Measurements from ENCODE around the gene CNPY4.

Gene CNPY4

GRCh38 chr7:100148559-100149328 lies 29.3 kb downstream of the CNPY4 start, which contains the start of gene LAMTOR4:
Gene LAMTOR4, plus strand, starts transcription at chr7:100148918. Its CDS starts 55 bp downstream, at chr7:100148973.
- peak; percentile 99 for DNase-seq (ENCODE audit: low read depth)

DNA sequence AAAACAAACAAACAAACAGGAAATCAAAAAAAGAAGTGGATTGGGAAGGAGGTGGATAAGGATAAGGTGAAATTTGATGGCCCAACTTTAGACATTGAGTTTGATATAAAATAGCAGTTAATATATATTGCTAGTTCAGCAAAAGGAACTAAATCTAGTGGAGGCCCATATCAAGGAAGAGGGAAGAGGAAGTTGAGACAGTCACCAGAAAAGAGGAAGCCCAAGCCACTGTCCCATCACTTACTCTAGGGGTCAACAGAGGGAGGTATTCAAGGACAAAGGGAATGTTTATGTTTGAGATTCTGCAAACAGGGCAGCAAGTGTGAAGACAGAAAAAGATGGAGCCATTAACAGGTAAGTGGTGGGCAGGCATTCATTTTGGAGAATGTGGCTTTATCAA lies 33.0 kb downstream of the CNPY4 start:
- no peak for DNase-seq (ENCODE audit: low read depth)

GRCh38 chr7:100152937-100153666 lies 33.7 kb downstream of the CNPY4 start:
- DNase-seq (ENCODE audit: low read depth) = no peak

GRCh38 chr7:100153708-100154535 lies 34.5 kb downstream of the CNPY4 start:
- no peak for DNase-seq (ENCODE audit: low read depth)

DNA sequence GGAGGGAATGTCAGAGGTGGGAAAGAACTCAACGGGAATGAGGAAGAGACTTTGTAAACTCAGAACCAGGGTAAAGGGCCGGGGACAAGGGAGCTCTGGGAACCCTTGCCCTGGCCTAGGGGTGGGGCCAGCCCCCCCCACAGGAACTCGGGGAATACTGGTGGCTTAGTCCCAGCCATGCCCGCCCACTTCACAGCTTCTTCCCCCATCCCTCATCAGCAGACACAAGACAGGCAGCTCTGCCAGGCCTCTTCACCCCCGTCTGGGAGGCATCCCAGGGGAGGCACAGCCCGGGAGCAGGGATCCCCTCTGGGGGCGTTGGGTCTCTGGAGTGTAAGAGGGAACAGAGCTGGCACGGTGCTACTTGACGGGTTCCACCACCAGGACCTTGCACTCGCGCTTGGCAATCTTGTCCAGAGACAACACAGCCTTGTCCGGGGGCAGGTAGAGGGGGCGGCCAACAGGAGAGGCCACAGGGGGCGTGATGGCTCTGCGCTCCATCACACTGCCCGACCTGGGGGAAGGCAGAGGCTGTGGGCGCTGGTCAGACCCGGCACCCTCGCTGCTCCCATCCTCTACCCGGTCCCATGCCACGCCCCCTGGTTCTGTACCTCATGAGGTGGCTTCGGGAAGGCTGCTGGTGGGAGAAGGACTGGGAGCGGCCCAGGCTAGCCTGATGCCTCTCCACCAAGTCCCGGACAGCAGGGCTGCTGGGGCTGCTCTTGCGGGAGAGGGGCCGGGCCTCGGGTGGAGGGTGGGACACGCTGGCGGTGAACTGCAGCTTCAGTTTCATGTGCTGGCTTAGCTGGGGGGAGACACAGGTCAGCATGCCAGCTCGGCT lies 35.4 kb downstream of the CNPY4 start:
- DNase-seq (ENCODE audit: low read depth) = no peak

- DNase-seq (ENCODE audit: low read depth) = no peak
Observed at GRCh38 chr7:100155553-100156317, 36.3 kb downstream of the CNPY4 start.

- no peak for DNase-seq (ENCODE audit: low read depth)
Observed at GRCh38 chr7:100156331-100157068, 37.1 kb downstream of the CNPY4 start.

GRCh38 chr7:100157069-100157333 lies 37.6 kb downstream of the CNPY4 start:
- no peak for DNase-seq (ENCODE audit: low read depth)

GRCh38 chr7:100157334-100158228 lies 38.1 kb downstream of the CNPY4 start:
- peak; percentile 63 for DNase-seq (ENCODE audit: low read depth)

DNA sequence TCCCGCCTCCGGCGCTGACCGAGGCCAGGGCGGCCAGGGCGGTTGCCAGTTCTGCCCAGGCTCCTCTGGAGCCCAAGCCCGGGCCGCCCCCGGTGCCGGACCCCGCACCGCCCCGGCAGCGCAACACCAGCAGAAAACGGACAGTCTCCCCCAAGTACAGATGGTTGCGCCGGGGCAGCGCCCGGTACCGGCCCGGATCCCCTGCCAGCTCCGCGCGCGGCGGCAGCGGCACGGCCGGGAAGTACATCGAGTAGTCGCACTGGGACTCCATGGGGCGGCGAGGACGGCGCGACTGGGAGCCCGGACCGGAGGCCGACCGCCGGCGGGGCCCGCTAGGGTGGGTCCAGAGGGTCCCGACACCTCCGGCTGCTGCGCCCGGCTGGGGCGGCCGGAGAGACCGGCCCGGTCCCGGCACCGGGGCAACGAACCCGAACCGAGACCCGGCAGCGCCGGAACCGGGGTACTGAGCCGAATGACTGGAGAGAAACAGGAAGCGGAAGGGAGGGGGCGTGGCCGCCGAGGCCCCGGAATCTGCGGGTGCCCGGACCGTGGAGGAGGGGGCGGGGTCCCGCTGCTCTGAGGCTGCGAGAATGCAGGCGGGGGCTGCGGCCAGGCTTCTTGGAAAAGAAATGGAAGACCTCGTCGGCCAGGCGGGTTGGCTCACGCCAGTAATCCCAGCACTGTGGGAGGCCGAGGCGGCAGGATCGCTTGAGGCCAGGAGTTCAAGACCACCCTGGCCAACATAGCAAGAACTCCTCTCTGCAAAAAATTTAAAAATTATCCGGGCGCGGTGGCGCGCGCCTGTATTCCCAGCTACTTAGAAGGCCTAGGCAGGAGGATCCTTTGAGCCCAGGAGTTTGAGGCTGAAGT lies 39.0 kb downstream of the CNPY4 start, which contains the start of gene TRAPPC14:
TRAPPC14 (minus strand) TSS at position 495 of the 870 bp plus-strand sequence; CDS start at position 271, 224 bp downstream.
- peak; percentile 86 for DNase-seq (ENCODE audit: low read depth)

- DNase-seq (ENCODE audit: low read depth) = no peak
Observed at GRCh38 chr7:100159099-100159623, 39.7 kb downstream of the CNPY4 start.

DNA sequence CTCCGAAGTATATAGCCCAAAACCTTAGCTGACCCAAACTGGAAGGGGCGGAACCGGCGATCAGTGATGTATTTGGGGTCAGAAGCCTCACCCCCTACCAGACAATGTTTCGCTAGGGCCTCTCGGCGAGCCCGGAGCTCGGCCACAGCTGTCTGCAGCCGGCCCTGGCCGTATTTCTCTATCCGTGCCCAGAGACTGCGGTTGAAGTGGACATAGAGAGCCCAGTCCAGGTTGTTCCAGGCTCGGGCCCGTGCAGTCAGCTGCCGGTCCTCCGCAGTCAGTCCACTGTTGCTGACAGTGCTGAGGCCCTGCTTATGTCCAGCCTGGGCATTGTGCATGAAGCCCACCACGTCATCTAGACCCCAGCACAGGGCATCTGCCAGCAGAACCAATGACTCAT lies 40.6 kb downstream of the CNPY4 start:
- no peak for DNase-seq (ENCODE audit: low read depth)

DNA sequence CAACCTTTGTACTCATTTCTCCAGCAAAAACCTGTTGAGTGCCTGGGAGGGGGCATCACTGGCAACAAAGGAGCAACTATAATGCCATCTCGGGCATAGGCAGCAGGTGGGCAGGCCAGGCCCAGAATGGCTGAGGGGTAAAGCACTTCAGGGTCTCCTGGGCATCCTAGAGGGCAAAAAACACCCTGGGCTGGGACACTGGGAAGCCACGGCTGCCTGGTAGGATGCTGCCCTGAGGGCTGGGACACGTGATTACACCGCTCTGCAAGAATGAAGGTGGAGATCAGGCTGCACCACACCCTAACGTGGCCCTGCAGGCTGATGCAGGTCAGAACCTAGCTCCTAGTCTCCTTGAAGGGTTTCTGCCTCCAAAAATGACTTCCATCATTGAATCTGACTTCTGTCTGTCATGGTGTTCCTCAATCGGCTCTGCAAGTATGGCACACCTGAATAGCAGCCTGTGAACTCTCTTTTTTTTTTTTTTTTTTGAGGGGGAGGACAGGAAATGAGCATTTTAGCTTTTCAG lies 43.6 kb downstream of the CNPY4 start:
- peak; percentile 21 for DNase-seq (ENCODE audit: low read depth)

DNA sequence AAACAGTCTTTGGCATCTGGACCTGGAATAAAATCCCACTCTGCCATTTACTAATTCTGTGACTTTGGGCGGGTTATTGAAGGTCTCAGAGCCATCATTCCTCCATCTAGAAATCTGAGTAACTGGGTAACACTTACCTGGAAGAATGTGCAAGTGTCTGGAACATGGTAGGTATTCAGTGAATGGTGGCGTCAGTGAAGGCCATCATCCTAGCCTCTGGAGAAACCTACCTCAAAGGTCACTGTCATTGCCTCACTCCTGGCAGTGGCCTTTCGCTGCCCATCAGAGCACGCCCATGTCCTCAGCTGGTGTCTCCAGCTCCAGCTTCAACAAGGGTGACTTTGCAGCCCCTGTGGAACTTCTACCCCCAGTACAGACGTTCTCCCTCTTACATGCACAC lies 44.4 kb downstream of the CNPY4 start:
- no peak for DNase-seq (ENCODE audit: low read depth)

- DNase-seq (ENCODE audit: low read depth) = no peak
Observed at GRCh38 chr7:100166317-100166940, 47.0 kb downstream of the CNPY4 start.

DNA sequence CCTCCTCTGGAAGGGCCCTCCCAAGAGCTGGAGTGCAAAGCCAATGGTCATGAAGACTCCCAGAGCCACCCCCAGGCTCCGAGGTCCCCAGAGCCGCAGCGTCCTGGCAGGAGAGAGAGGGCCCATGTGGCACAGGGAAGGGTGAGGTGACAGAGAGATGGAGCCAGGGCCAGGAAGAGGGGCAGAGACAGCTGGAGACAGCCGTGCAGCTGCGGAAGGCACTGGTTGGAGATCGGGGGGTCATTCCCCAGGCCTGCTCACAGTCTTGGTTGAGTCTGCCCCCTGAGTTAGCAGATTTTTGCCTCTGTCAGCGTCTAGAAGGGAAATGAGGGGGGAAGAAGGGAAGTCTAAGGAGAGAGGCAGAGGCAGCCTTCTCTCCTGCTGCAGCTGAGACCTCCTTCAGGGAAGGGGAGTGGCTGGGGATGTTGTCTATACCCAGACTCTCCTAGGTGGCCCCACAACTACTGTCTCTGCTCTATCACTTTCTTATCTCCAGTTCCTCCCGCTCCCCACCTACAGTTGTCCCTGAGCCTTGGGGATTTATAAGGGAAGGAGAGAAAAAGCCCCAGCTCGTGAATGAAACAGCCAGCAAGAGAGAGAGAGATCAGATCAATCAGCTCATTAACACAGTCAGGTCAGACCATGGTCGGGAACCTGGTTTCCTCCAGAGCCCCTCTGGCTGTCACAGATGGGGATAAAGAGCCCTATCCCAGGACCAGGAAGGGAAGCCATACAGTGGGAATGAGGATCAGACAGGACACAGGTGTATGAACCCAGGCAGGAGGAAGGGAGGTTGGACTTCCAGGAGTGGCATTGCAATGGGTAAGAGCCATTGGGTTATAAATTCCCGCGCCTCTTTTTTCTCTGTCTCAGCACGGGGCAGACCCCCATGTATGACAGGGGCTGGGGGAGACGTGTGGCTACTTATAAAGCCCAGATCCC lies 47.8 kb downstream of the CNPY4 start:
- no peak for DNase-seq (ENCODE audit: low read depth)
